Tibial nerve (tissue), 3 donors: Measurements from ENCODE around the gene SLC16A8.

Experiments
- POLR2A ChIP-seq, 2 donors: fragments of 450-650 bp; IDR thresholded peaks; one replicate each; pipeline ENCODE4 v1.6.1; 2017; ENCODE audit warnings: antibody characterized with exemption in 2 of 2, mild to moderate bottlenecking in 2 of 2, moderate library complexity in 2 of 2
- TF ChIP-seq, protein P1 (sequence below), 5 experiments: fragments of 200-600 bp in 3 of 5; fragments of 450-650 bp in 2 of 5; sonication (generic) in 3 of 5; IDR thresholded peaks; one replicate each; pipeline ENCODE4 v1.5.1; 2016 to 2019; ENCODE audit warnings: antibody characterized with exemption in 5 of 5, mild to moderate bottlenecking in 3 of 5, moderate library complexity in 2 of 5

DNA sequence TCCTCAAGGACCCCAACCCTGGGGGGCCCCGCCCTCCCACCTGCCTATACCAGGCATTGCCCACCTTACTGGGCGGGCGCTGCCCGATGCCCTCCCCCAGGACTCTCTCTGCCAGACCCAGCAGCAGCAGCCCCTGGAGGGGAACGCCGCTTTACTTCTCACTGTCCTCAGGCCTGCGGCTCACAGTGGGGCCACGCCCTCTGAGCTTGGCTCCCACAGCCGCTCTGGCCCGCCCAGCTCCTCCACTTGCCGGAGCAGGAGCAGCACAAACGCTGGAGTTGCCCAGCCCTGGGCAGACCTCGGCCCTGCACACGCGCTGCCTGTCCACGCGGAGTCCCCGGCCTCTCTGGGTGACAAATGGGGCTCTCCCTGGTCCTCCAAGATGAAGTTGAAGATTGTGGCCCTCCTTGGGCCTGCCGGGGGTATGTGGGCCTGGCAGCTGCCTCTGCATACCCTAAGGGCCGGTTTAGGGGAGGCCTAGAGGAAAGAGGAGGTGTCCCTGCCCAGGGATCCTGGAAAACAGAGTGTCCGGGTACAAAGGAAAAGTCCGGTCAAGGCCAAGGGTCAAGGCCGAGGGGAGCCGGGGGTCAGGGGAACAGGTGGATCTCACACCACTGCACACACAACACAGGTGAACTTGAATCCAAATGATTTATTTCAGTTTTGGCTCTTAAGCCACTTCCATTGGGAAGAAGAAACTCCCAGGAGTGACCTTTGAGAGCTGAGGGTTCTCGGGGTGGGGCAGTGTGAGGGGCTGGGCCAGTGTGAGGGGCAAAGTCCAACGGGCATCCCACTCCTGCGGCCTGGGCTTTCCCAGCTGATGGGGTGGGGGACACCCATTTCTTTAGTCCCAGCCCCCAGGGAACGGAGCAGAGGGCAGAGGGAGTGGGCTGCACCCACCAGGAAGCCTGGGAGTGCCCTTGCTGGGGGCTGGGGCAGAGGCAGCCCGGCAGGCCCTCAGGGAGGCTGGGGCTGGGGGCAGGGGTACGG, 27.2 kb upstream of the SLC16A8 start:
- TF ChIP-seq, protein P1, sequence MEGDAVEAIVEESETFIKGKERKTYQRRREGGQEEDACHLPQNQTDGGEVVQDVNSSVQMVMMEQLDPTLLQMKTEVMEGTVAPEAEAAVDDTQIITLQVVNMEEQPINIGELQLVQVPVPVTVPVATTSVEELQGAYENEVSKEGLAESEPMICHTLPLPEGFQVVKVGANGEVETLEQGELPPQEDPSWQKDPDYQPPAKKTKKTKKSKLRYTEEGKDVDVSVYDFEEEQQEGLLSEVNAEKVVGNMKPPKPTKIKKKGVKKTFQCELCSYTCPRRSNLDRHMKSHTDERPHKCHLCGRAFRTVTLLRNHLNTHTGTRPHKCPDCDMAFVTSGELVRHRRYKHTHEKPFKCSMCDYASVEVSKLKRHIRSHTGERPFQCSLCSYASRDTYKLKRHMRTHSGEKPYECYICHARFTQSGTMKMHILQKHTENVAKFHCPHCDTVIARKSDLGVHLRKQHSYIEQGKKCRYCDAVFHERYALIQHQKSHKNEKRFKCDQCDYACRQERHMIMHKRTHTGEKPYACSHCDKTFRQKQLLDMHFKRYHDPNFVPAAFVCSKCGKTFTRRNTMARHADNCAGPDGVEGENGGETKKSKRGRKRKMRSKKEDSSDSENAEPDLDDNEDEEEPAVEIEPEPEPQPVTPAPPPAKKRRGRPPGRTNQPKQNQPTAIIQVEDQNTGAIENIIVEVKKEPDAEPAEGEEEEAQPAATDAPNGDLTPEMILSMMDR (IDR thresholded peaks at IDR 0.05), result no peak
- TF ChIP-seq POLR2A (IDR thresholded peaks at IDR 0.05), result no peak
